Natural killer cell (primary cell): ENCODE data around the gene EHBP1L1. TPM values are rescaled to one million over a fixed set of nuclear protein-coding genes. Genes with fewer than 3 reads are reported as not detected.

Experiments used
- ATAC-seq, 3 donors: fragments of 150-1000 bp in 2 of 3; fragments of 200-7000 bp in 1 of 3; cut with Tn5 transposase; 1 replicate in 1 of 3; 2 replicates in 2 of 3; pipeline ENCODE4 v1.10.0; 2021; ENCODE audit warnings: mild to moderate bottlenecking in 2 of 3, moderate library complexity in 2 of 3
- DNase-seq, 2 donors: peaks; one replicate each; pipeline versions ENCODE4 v3.0.0 to v3.0.0-alpha.2; 2013 to 2021; ENCODE audit warnings: mixed read lengths in 1 of 2
- H3K27ac ChIP-seq: one replicate; pipeline ENCODE4 v1.5.1; 2013; ENCODE audit warnings: mild to moderate bottlenecking, low read length
- H3K27me3 ChIP-seq: one replicate; pipeline ENCODE4 v1.6.1; 2013; ENCODE audit warnings: low read length; ENCODE audit not compliant: control insufficient read depth, insufficient read depth
- H3K36me3 ChIP-seq: one replicate; pipeline ENCODE4 v1.6.1; 2013; ENCODE audit warnings: low read length; ENCODE audit not compliant: control insufficient read depth, insufficient read depth
- H3K4me1 ChIP-seq: one replicate; pipeline ENCODE4 v1.6.1; 2013; ENCODE audit warnings: low read length; ENCODE audit not compliant: control insufficient read depth, insufficient read depth
- H3K4me3 ChIP-seq: one replicate; pipeline ENCODE4 v1.5.1; 2013; ENCODE audit warnings: low read length
- H3K9me3 ChIP-seq: one replicate; pipeline ENCODE4 v1.6.1; 2013; ENCODE audit warnings: low read length; ENCODE audit not compliant: control insufficient read depth, insufficient read depth
- H3K27ac Mint-ChIP-seq, 2 donors: one replicate each; pipeline ENCODE4 v1.8.0; 2022; ENCODE audit warnings: mild to moderate bottlenecking in 2 of 2, mixed read lengths in 2 of 2, moderate library complexity in 1 of 2
- H3K27me3 Mint-ChIP-seq, 2 donors: one replicate each; pipeline ENCODE4 v1.8.0; 2022; ENCODE audit warnings: low read depth in 2 of 2, mixed read lengths in 2 of 2
- H3K36me3 Mint-ChIP-seq: one replicate; pipeline ENCODE4 v1.8.0; 2022; ENCODE audit warnings: mixed read lengths
- H3K4me1 Mint-ChIP-seq, 2 donors: one replicate each; pipeline ENCODE4 v1.8.0; 2022; ENCODE audit warnings: mixed read lengths in 2 of 2
- H3K4me3 Mint-ChIP-seq: one replicate; pipeline ENCODE4 v1.8.0; 2022; ENCODE audit warnings: mild to moderate bottlenecking, moderate library complexity, mixed read lengths
- H3K9me3 Mint-ChIP-seq, 2 donors: one replicate each; pipeline ENCODE4 v1.8.0; 2022; ENCODE audit warnings: mixed read lengths in 2 of 2
- CTCF ChIP-seq: fragments of 200-600 bp; IDR thresholded peaks from one replicate; pipeline ENCODE4 v1.8.0; 2022; ENCODE audit warnings: antibody characterized with exemption
- WGBS: methylation state at CpG from one replicate; pipeline ENCODE4 v1.1.7; 2013; ENCODE audit warnings: missing lambda C conversion rate; ENCODE audit not compliant: insufficient coverage; 5-methylcytosine and 5-hydroxymethylcytosine counted together
- intact Hi-C: fragments of 100-400 bp; cut with micrococcal nuclease; formaldehyde crosslinking; loops from one replicate; pipeline ENCODE4 v1.14.2; 2022
- total RNA-seq, 4 donors: library from RNA; stranded (reverse); fragments of 120-200 nt in 1 of 4; gene quantifications; one replicate each; pipeline versions ENCODE4 v1.2.3 to v1.2.4, GENCODE V29; 2013 to 2022

EHBP1L1 gene
- total RNA-seq, 3 donors from 2014 or later (not counting 1 experiment from before 2014, with no cell fraction given): 129 to 137 (median 135) TPM

- Histone ChIP-seq H3K4me3 (no peak overlapping the region), H3K27me3 (no peaks in the 10 kb centered on the region), H3K4me1 (peaks cover 9% of the 10 kb centered on the region), H3K27ac (no peak overlapping the region), H3K9me3 (no peaks in the 10 kb centered on the region), H3K36me3 (peaks cover 41% of the 10 kb centered on the region)
- WGBS: 90% methylated on average over 3 of the region's 3 CpGs
- Mint-ChIP-seq H3K4me1 (peaks cover 0 to 10% of the 10 kb centered on the region in 2 donors), H3K27ac (no peak overlapping the region), H3K27me3 (no peaks in the 10 kb centered on the region), H3K36me3 (no peaks in the 10 kb centered on the region), H3K9me3 (no peaks in the 10 kb centered on the region), H3K4me3 (no peak overlapping the region)
- TF ChIP-seq CTCF: no peak
- intact Hi-C loops: no loop called here
- ATAC-seq (peak in 1 of 3 donors; percentile 5), DNase-seq (no peak)
Measured at GRCh38 chr11:65595131-65595530, 19.3 kb downstream of the EHBP1L1 start.

- peaks cover 35% of the 10 kb centered on the region for H3K36me3 ChIP-seq
- no peak for TF ChIP-seq CTCF
- peak within 1 kb of the TSS in 1 of 2 donors; percentile 24 for H3K27ac Mint-ChIP-seq
- H3K9me3 Mint-ChIP-seq: no peaks in the 10 kb centered on the region
- no peaks in the 10 kb centered on the region for H3K27me3 ChIP-seq
- intact Hi-C loops: no loop called here
- H3K4me1 Mint-ChIP-seq: peaks cover 0 to 10% of the 10 kb centered on the region in 2 donors
- no peak within 1 kb of the TSS for H3K4me3 ChIP-seq
- H3K27ac ChIP-seq: no peak within 1 kb of the TSS
- DNase-seq (no peak), ATAC-seq (peak in 1 of 3 donors; percentile 9)
- no peaks in the 10 kb centered on the region for H3K27me3 Mint-ChIP-seq
- H3K9me3 ChIP-seq: no peaks in the 10 kb centered on the region
- peaks cover 9% of the 10 kb centered on the region for H3K4me1 ChIP-seq
- H3K4me3 Mint-ChIP-seq: no peak within 1 kb of the TSS
- WGBS: 78% methylated on average over 10 of the region's 12 CpGs
- no peaks in the 10 kb centered on the region for H3K36me3 Mint-ChIP-seq
Measured at GRCh38 chr11:65595543-65596281, 19.9 kb downstream of the EHBP1L1 start, which contains the start of gene KCNK7. Gene KCNK7 (minus strand): TSS chr11:65595800. CDS start chr11:65595772, 28 bp downstream.

GRCh38 chr11:65596520-65596919 lies 20.7 kb downstream of the EHBP1L1 start:
- H3K27ac Mint-ChIP-seq: peak overlapping the region in 1 of 2 donors; percentile 24
- H3K9me3 ChIP-seq: no peaks in the 10 kb centered on the region
- H3K4me1 ChIP-seq: peaks cover 9% of the 10 kb centered on the region
- no peak overlapping the region for H3K4me3 Mint-ChIP-seq
- H3K9me3 Mint-ChIP-seq: no peaks in the 10 kb centered on the region
- ATAC-seq (no peak), DNase-seq (no peak)
- H3K36me3 Mint-ChIP-seq: no peaks in the 10 kb centered on the region
- no peak overlapping the region for H3K4me3 ChIP-seq
- TF ChIP-seq CTCF: no peak
- 89% methylated on average over 6 of the region's 6 CpGs for WGBS
- peaks cover 32% of the 10 kb centered on the region for H3K36me3 ChIP-seq
- no peaks in the 10 kb centered on the region for H3K27me3 Mint-ChIP-seq
- H3K27ac ChIP-seq: no peak overlapping the region
- intact Hi-C loops: no loop called here
- no peaks in the 10 kb centered on the region for H3K27me3 ChIP-seq
- H3K4me1 Mint-ChIP-seq: peaks cover 0 to 10% of the 10 kb centered on the region in 2 donors
